WI38 (cell line): ENCODE results near the gene QPCTL.

ENCODE experiments used
- H3K4me3 ChIP-seq: 2 replicates; pipeline ENCODE4 v1.5.1; 2011; ENCODE audit warnings: low read depth, mild to moderate bottlenecking, control low read depth, low read length
- TF ChIP-seq, protein P1 (sequence below): IDR thresholded peaks from 2 replicates; pipeline ENCODE4 v1.5.1; 2012; ENCODE audit warnings: low read depth, mild to moderate bottlenecking, control low read depth, low read length

The QPCTL gene

DNA sequence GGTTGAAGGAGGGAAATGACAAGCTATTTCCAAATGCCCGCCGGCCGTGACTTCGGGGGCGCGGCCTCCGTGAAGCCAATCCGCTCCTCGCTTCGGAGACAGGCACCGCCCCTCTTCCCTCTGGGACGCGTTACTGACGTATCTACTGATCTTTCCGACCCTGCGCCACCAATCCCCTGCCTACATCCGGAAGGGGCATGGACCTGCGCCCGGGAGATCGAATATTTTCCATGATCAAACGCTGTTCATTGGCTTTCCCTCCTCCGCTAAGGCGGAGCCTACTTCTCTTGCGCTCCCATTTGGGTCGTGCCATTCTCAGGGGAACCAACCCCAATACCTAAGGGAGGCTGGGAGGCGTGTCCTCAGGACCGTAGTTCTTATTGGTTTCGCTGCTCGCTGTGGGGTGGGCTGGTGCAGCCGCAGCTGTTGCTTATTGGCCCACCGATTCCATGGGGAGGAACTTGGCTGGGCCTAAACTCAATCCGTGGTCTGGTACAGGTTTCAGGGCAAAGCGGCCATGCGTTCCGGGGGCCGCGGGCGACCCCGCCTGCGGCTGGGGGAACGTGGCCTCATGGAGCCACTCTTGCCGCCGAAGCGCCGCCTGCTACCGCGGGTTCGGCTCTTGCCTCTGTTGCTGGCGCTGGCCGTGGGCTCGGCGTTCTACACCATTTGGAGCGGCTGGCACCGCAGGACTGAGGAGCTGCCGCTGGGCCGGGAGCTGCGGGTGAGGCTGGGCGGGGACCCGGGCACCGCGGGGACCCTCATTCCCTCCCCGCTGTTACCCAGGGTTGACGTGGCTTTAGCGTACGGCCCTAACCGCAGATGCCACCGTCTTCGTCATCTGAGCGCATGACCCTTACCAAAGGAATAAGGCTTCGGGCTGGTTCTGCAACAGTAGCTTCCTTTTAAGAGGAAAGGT lies at the start of gene QPCTL:
QPCTL (plus strand) TSS at position 480 of the 919 bp plus-strand sequence; CDS start at position 518, 38 bp downstream.
- H3K4me3 ChIP-seq = peak within 1 kb of the TSS; percentile 94
- TF ChIP-seq, protein P1, sequence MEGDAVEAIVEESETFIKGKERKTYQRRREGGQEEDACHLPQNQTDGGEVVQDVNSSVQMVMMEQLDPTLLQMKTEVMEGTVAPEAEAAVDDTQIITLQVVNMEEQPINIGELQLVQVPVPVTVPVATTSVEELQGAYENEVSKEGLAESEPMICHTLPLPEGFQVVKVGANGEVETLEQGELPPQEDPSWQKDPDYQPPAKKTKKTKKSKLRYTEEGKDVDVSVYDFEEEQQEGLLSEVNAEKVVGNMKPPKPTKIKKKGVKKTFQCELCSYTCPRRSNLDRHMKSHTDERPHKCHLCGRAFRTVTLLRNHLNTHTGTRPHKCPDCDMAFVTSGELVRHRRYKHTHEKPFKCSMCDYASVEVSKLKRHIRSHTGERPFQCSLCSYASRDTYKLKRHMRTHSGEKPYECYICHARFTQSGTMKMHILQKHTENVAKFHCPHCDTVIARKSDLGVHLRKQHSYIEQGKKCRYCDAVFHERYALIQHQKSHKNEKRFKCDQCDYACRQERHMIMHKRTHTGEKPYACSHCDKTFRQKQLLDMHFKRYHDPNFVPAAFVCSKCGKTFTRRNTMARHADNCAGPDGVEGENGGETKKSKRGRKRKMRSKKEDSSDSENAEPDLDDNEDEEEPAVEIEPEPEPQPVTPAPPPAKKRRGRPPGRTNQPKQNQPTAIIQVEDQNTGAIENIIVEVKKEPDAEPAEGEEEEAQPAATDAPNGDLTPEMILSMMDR = no peak

DNA sequence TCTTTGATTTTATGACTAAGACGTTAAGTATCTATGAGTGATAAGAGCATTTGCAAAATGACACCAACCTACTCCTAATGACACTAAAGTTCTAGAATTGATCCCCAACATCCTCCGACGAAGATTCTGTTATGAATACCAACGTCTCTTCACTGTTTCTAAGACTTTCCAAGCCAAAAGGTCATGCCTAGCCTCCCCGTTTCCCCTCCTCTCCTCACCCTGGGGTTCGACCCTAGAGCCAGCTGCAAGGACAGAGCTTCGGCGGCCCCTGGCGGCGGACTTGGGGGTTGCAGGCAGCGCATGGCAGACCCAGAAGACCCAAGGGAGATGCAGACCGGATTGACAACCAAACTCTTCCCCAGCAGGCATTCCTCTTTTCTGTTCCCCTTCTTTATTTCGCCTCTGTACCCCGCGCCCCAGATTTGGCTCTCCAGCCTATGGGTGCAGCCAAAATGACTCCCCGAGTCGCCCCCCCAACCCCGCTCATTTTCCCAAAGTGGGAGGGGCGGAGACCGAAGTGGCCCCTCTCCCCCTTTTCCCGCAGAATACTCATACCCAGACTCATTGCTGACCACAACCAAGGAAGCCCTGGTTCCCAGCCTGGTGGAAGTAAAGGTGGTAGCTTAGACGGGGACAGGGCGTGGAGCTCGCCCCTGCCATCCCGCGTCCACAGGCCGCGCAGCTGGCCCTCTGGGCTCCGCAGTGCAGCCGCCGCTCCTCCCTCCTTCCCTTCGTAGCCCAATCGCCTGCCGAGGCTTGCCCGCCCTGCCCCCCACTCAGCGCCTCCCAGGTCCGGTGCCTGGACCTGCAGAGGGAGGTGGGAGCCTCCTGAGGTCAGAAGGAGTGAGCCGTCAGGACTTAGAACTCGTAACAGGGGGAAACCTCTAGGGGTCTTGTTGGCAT lies 49.2 kb upstream of the QPCTL start:
- no peak overlapping the region for H3K4me3 ChIP-seq
- TF ChIP-seq, protein P1 = peak; percentile 99

DNA sequence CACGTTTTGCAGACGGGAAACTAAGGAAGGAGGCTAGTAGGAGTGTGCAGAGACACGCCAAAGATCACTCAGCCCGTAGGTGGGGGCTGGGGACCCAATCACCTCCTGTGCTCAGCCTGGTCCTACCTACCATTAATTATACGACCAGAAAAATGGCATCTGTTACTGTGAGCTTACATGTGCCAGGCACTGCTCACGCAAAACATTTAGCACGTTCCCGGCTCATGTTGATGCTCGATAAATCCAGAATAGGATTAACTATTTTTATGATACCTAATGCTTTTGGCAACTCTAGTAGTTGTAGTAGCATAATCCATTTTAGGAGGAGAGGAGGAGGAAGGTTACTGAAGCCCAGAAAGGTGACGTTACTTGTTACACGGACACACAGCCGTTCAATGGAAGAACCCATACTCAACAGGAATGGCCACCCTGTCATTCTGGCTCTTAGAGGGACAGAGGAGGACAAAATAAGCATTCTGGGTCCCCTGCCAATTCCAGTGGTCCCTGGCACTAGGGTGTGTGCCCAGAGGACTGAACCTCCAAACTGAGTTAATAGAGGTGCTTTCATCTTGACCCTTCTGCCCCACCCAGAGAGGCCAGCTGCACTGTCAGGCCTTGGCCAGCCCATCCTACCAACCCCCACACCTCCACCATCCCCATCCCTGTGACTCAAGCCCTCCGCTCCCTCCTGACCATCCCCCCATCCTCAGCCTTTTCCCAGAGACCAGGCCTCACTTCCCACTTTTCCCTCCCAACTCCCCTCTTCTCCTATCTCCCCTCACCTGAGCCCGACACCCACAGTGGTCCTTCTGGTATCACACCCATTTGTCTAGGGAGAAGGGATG lies 48.3 kb upstream of the QPCTL start:
- no peak overlapping the region for H3K4me3 ChIP-seq
- TF ChIP-seq, protein P1 = no peak

DNA sequence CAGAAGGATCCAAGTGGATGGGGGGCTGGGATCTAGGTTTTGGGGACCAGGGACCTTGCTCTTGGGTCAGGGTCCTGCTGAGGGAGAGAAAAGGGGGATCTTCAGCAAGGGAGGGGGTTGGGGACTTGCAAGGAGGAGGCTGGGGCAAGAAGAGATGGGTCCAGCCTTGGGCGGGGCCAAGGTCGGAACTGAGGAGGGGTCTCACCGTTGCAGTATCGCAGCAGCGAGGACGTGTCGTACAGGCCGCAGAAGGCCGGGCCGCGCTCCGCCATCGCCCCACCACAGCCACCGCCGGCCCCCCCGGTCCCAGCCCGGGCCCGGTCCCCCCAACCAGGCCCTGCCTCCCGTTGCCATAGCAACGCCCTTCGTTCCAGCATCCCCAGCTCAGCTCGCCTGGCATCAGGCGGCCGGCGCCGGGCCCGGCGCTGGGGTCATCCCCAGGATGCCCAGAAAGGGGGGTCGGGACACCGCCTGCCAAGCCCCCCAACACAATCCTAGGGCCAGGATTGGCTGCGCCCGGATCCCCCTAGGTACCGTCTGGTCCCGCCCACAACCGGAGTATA lies 47.3 kb upstream of the QPCTL start:
- peak overlapping the region; percentile 58 for H3K4me3 ChIP-seq
- TF ChIP-seq, protein P1 = no peak

DNA sequence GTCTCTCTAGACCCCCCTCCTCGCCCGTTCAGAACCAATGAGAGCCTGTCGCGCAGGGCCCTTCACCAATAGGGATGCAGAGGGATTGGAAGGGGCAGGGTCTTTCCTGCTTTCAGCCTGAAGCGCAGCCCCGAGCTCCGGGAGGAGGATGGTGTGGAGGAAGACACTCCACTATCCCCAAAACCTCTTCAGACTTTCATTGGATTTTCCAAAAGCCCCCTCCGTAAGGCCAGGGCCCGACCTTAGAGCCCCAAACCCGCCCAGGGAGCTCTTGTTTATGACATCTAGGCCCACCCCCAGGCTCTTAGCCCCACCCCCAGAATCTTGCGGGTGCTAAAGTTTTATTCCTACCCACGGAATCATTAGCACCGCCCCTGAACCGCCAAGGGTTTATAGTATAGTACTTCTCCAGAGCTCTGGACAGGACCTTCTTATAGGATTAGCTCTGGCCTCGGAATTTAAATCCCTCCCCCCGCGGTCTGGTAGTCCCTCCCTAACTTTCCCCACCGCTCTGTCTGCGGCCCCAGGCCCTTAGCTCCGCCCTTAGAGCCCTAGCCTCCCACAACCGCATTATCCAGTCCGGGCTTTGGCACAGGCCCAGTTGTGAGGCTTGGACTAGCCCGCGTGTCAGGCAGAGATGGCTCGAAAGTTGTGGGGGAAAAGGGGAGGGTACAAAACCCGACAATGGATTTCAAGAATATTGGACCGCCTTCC lies 46.7 kb upstream of the QPCTL start:
- H3K4me3 ChIP-seq = peak overlapping the region; percentile 58
- TF ChIP-seq, protein P1 = no peak

DNA sequence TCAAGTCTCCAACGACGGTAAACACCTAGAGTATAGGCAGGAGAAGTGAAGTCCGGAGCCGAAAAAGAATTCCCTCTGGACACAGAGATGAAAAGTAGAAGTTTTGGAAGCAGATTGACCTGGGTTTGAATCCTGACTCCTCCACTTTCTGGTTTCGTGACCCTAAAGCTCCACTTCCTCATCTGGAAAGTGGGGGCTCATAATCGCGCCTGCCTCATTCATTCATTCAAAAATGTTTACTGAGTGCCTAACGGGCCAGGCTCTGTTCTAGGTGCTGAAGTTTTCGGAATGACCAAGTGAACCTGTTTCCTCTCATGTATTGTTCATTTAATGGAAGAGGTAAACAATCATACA lies 46.1 kb upstream of the QPCTL start:
- TF ChIP-seq, protein P1 = no peak
- peak overlapping the region; percentile 58 for H3K4me3 ChIP-seq
